Natural killer cell (primary cell): ENCODE measurements around the gene NUDT12. TPM values are rescaled to one million over a fixed set of nuclear protein-coding genes. Genes with fewer than 3 reads are reported as not detected.

Experiments
- ATAC-seq, 3 donors: fragments of 150-1000 bp in 2 of 3; fragments of 200-7000 bp in 1 of 3; cut with Tn5 transposase; 1 replicate in 1 of 3; 2 replicates in 2 of 3; pipeline ENCODE4 v1.10.0; 2021; ENCODE audit warnings: mild to moderate bottlenecking in 2 of 3, moderate library complexity in 2 of 3
- DNase-seq, 2 donors: peaks; one replicate each; pipeline versions ENCODE4 v3.0.0 to v3.0.0-alpha.2; 2013 to 2021; ENCODE audit warnings: mixed read lengths in 1 of 2
- H3K27ac ChIP-seq: one replicate; pipeline ENCODE4 v1.5.1; 2013; ENCODE audit warnings: mild to moderate bottlenecking, low read length
- H3K27me3 ChIP-seq: one replicate; pipeline ENCODE4 v1.6.1; 2013; ENCODE audit warnings: low read length; ENCODE audit not compliant: control insufficient read depth, insufficient read depth
- H3K36me3 ChIP-seq: one replicate; pipeline ENCODE4 v1.6.1; 2013; ENCODE audit warnings: low read length; ENCODE audit not compliant: control insufficient read depth, insufficient read depth
- H3K4me1 ChIP-seq: one replicate; pipeline ENCODE4 v1.6.1; 2013; ENCODE audit warnings: low read length; ENCODE audit not compliant: control insufficient read depth, insufficient read depth
- H3K4me3 ChIP-seq: one replicate; pipeline ENCODE4 v1.5.1; 2013; ENCODE audit warnings: low read length
- H3K9me3 ChIP-seq: one replicate; pipeline ENCODE4 v1.6.1; 2013; ENCODE audit warnings: low read length; ENCODE audit not compliant: control insufficient read depth, insufficient read depth
- H3K27ac Mint-ChIP-seq, 2 donors: one replicate each; pipeline ENCODE4 v1.8.0; 2022; ENCODE audit warnings: mild to moderate bottlenecking in 2 of 2, mixed read lengths in 2 of 2, moderate library complexity in 1 of 2
- H3K27me3 Mint-ChIP-seq, 2 donors: one replicate each; pipeline ENCODE4 v1.8.0; 2022; ENCODE audit warnings: low read depth in 2 of 2, mixed read lengths in 2 of 2
- H3K36me3 Mint-ChIP-seq: one replicate; pipeline ENCODE4 v1.8.0; 2022; ENCODE audit warnings: mixed read lengths
- H3K4me1 Mint-ChIP-seq, 2 donors: one replicate each; pipeline ENCODE4 v1.8.0; 2022; ENCODE audit warnings: mixed read lengths in 2 of 2
- H3K4me3 Mint-ChIP-seq: one replicate; pipeline ENCODE4 v1.8.0; 2022; ENCODE audit warnings: mild to moderate bottlenecking, moderate library complexity, mixed read lengths
- H3K9me3 Mint-ChIP-seq, 2 donors: one replicate each; pipeline ENCODE4 v1.8.0; 2022; ENCODE audit warnings: mixed read lengths in 2 of 2
- CTCF ChIP-seq: fragments of 200-600 bp; IDR thresholded peaks from one replicate; pipeline ENCODE4 v1.8.0; 2022; ENCODE audit warnings: antibody characterized with exemption
- WGBS: methylation state at CpG from one replicate; pipeline ENCODE4 v1.1.7; 2013; ENCODE audit warnings: missing lambda C conversion rate; ENCODE audit not compliant: insufficient coverage; 5-methylcytosine and 5-hydroxymethylcytosine counted together
- intact Hi-C: fragments of 100-400 bp; cut with micrococcal nuclease; formaldehyde crosslinking; loops from one replicate; pipeline ENCODE4 v1.14.2; 2022
- total RNA-seq, 4 donors: library from RNA; stranded (reverse); fragments of 120-200 nt in 1 of 4; gene quantifications; one replicate each; pipeline versions ENCODE4 v1.2.3 to v1.2.4, GENCODE V29; 2013 to 2022

The NUDT12 gene
- total RNA-seq, 3 donors from 2014 or later (not counting 1 experiment from before 2014, with no cell fraction given), result 0.61 to 1.2 TPM; not detected in 1

DNA sequence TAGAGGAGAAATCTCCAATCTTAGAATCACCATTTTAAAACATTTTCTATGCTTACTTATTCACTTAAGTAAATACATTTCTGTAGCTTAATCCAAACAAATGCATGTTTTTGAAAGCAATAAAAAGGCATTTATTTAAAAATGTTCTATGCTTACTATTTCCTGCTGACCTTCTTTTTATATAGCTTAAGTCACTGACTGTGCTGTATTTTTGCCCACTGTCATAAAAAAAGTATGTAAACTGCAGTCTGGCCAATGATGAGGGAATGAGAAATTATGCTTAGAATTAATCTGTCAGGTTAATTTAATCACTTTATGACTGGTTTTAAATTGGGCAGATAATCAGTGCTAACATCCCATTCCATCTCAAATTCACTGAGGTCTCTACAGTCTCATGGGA is 20.1 kb downstream of the NUDT12 start:
- H3K4me1 ChIP-seq, result no peaks in the 10 kb centered on the region
- no peak for ATAC-seq
- Mint-ChIP-seq H3K36me3 (no peaks in the 10 kb centered on the region), H3K9me3 (no peaks in the 10 kb centered on the region), H3K27ac (no peak overlapping the region), H3K4me3 (no peak overlapping the region), H3K27me3 (no peaks in the 10 kb centered on the region), H3K4me1 (no peaks in the 10 kb centered on the region)
- no peak for DNase-seq
- TF ChIP-seq CTCF, result no peak
- no peaks in the 10 kb centered on the region for H3K27me3 ChIP-seq
- intact Hi-C loops, result no loop called here
- H3K27ac ChIP-seq, result no peak overlapping the region
- no peaks in the 10 kb centered on the region for H3K36me3 ChIP-seq
- no peaks in the 10 kb centered on the region for H3K9me3 ChIP-seq
- no peak overlapping the region for H3K4me3 ChIP-seq

GRCh38 chr5:103541569-103541968 is 21.0 kb downstream of the NUDT12 start:
- Histone ChIP-seq H3K4me3 (no peak overlapping the region), H3K36me3 (no peaks in the 10 kb centered on the region), H3K9me3 (no peaks in the 10 kb centered on the region), H3K27ac (no peak overlapping the region), H3K4me1 (no peaks in the 10 kb centered on the region), H3K27me3 (no peaks in the 10 kb centered on the region)
- no peaks in the 10 kb centered on the region for H3K9me3 Mint-ChIP-seq
- no peaks in the 10 kb centered on the region for H3K36me3 Mint-ChIP-seq
- DNase-seq, result no peak
- 98% methylated on average over 3 of the region's 3 CpGs for WGBS
- H3K27me3 Mint-ChIP-seq, result no peaks in the 10 kb centered on the region
- no peaks in the 10 kb centered on the region for H3K4me1 Mint-ChIP-seq
- no peak overlapping the region for H3K4me3 Mint-ChIP-seq
- intact Hi-C loops, result no loop called here
- ATAC-seq, result no peak
- no peak overlapping the region for H3K27ac Mint-ChIP-seq
- TF ChIP-seq CTCF, result no peak

- WGBS, result 83% methylated on average over 1 of the region's 2 CpGs
- Mint-ChIP-seq H3K4me1 (no peaks in the 10 kb centered on the region), H3K27ac (no peak overlapping the region), H3K4me3 (no peak overlapping the region), H3K9me3 (no peaks in the 10 kb centered on the region), H3K36me3 (no peaks in the 10 kb centered on the region), H3K27me3 (no peaks in the 10 kb centered on the region)
- intact Hi-C loops, result no loop called here
- no peaks in the 10 kb centered on the region for H3K9me3 ChIP-seq
- no peaks in the 10 kb centered on the region for H3K27me3 ChIP-seq
- H3K27ac ChIP-seq, result no peak overlapping the region
- H3K4me3 ChIP-seq, result no peak overlapping the region
- DNase-seq (no peak), ATAC-seq (no peak)
- H3K4me1 ChIP-seq, result no peaks in the 10 kb centered on the region
- no peak for TF ChIP-seq CTCF
- H3K36me3 ChIP-seq, result no peaks in the 10 kb centered on the region
Observed at GRCh38 chr5:103541114-103541513, 21.5 kb downstream of the NUDT12 start.
